K562 (cell line): Measurements from ENCODE around the gene VPS16. TPM values are rescaled to one million over a fixed set of nuclear protein-coding genes. Genes with fewer than 3 reads are reported as not detected.

Experiments
- BACH1 ChIP-seq: fragments of 200-800 bp; sonication (Bioruptor generic); IDR thresholded peaks from 2 replicates; pipeline ENCODE4 v1.6.1; 2016; ENCODE audit warnings: missing genetic modification characterization, missing compliant biosample characterization
- RBM22 ChIP-seq: fragments of 200-400 bp; formaldehyde crosslinking; IDR thresholded peaks from 2 replicates; pipeline ENCODE4 v1.6.1; 2018; ENCODE audit warnings: low read length, low read depth; ENCODE audit not compliant: poor library complexity, severe bottlenecking
- ZNF384 ChIP-seq: IDR thresholded peaks from 2 replicates; pipeline ENCODE4 v1.6.1; 2012; ENCODE audit warnings: low read depth, low read length, improper control_type of control experiment
- ZNF75A ChIP-seq: fragments of 450-650 bp; formaldehyde crosslinking; IDR thresholded peaks from 2 replicates; pipeline ENCODE4 v1.4.0; 2020; ENCODE audit warnings: mild to moderate bottlenecking
- polyA plus RNA-seq, 8 experiments: library from polyadenylated mRNA; depleted of rRNA in 4 of 8; stranded (reverse) in 5 of 8; unstranded in 3 of 8; fragments of >200 nt; fragmentation: Nextera tagmentation in 2 of 8; fragmentation: Illumina TruSeq in 1 of 8; extraction: Ambion mirVana in 2 of 8; extraction: Trizol in 1 of 8; gene quantifications; 2 replicates each; pipeline versions ENCODE4 v1.2.1 to v1.2.3, GENCODE V29; 2011 to 2014; ENCODE audit warnings: inconsistent platforms in 1 of 8, missing spikeins in 1 of 8
- total RNA-seq, 7 experiments: library from RNA; depleted of rRNA in 6 of 7; stranded (reverse); fragments of >200 nt in 6 of 7; fragmentation: Illumina TruSeq in 2 of 7; extraction: Trizol in 2 of 7; gene quantifications; 2 replicates each; pipeline versions ENCODE4 v1.2.1 to v1.2.3, GENCODE V29; 2011 to 2021; ENCODE audit warnings: low replicate concordance in 1 of 7
- TF ChIP-seq, protein P1 (sequence below): sonication (generic); formaldehyde crosslinking; IDR thresholded peaks from 2 replicates; pipeline ENCODE4 v1.8.0; 2022; ENCODE audit warnings: missing genetic modification reagents, mild to moderate bottlenecking, moderate library complexity, borderline replicate concordance
- TF ChIP-seq, protein P2 (sequence below): sonication (generic); formaldehyde crosslinking; IDR thresholded peaks from 2 replicates; pipeline ENCODE4 v1.8.1; 2023; ENCODE audit warnings: mild to moderate bottlenecking, missing genetic modification reagents
- TF ChIP-seq, protein P3 (sequence below), 2 experiments: IDR thresholded peaks in 1 of 2; conservative IDR thresholded peaks in 1 of 2; 2 replicates each; pipeline ENCODE4 v1.6.1; 2016; ENCODE audit warnings: low read depth in 2 of 2, mild to moderate bottlenecking in 1 of 2, missing compliant biosample characterization in 1 of 2, missing genetic modification characterization in 1 of 2, moderate library complexity in 1 of 2
- TF ChIP-seq, protein P4 (sequence below): fragments of 200-800 bp; sonication (Bioruptor generic); IDR thresholded peaks from 2 replicates; pipeline ENCODE4 v1.6.1; 2017; ENCODE audit warnings: missing genetic modification characterization, missing compliant biosample characterization
- TF ChIP-seq, protein P5 (sequence below): fragments of 250-450 bp; sonication (Bioruptor Pico); IDR thresholded peaks from 2 replicates; pipeline ENCODE4 v1.8.0; 2022; ENCODE audit warnings: inconsistent platforms, mild to moderate bottlenecking, moderate library complexity, borderline replicate concordance

Gene VPS16
- total and polyA plus RNA-seq, 9 of the 15 experiments (the other 6 are each of a cell fraction or from before 2014, with no cell fraction given), result 6.8 to 24.7 (median 14.0) TPM

DNA sequence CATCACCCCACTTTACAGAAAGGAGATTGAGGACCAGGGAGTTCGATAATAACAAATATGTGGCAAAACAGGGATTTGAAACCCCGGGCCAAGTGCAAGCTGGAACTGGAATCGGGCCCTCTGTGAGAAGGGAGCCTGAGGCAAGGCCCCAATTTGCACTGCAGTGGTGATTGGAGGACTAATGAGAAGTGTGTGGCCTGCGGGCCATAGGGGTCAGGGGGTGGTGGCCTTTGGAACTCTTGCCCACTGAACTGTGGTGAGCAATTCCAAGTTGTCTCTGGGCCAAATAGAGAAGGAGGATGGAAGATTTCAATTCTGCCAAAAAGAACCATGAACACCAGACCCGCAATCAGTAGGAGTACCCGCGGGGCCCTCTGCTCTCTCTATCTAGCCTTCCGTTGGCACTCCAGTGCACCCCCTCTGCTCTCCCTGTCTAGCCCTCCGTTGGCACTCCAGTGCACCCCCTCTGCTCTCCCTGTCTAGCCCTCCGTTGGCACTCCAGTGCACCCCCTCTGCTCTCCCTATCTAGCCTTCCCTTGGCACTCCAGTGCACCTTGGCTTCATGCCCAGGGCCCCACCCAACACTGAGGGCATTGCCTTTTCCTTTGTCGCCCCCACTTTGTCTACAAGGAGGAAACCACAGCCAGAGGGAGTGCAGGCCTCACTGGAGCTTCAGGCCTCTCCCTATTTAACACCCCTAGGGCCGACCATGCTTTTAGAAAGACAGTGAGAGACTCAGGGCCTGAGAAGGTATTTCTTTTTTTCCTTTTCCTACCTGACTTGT is 26.7 kb downstream of the VPS16 start (continued):
- TF ChIP-seq, protein P1, sequence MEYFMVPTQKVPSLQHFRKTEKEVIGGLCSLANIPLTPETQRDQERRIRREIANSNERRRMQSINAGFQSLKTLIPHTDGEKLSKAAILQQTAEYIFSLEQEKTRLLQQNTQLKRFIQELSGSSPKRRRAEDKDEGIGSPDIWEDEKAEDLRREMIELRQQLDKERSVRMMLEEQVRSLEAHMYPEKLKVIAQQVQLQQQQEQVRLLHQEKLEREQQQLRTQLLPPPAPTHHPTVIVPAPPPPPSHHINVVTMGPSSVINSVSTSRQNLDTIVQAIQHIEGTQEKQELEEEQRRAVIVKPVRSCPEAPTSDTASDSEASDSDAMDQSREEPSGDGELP (CRISPR knock-in tag), result no peak
- TF ChIP-seq, protein P2, sequence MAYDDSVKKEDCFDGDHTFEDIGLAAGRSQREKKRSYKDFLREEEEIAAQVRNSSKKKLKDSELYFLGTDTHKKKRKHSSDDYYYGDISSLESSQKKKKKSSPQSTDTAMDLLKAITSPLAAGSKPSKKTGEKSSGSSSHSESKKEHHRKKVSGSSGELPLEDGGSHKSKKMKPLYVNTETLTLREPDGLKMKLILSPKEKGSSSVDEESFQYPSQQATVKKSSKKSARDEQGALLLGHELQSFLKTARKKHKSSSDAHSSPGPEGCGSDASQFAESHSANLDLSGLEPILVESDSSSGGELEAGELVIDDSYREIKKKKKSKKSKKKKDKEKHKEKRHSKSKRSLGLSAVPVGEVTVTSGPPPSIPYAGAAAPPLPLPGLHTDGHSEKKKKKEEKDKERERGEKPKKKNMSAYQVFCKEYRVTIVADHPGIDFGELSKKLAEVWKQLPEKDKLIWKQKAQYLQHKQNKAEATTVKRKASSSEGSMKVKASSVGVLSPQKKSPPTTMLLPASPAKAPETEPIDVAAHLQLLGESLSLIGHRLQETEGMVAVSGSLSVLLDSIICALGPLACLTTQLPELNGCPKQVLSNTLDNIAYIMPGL (CRISPR knock-in tag), result no peak
- TF ChIP-seq, protein P3, sequence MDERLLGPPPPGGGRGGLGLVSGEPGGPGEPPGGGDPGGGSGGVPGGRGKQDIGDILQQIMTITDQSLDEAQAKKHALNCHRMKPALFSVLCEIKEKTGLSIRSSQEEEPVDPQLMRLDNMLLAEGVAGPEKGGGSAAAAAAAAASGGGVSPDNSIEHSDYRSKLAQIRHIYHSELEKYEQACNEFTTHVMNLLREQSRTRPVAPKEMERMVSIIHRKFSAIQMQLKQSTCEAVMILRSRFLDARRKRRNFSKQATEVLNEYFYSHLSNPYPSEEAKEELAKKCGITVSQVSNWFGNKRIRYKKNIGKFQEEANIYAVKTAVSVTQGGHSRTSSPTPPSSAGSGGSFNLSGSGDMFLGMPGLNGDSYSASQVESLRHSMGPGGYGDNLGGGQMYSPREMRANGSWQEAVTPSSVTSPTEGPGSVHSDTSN (CRISPR knock-in tag; IDR thresholded peaks at IDR 0.05; ENCODE audit: low read depth), result no peak
- TF ChIP-seq, protein P3 (tag; conservative IDR thresholded peaks at IDR 0.05; ENCODE audit: low read depth), result no peak
- TF ChIP-seq ZNF384 (no peak), RBM22 (no peak), ZNF75A (CRISPR knock-in tag) (no peak), BACH1 (tag) (no peak)
- TF ChIP-seq, protein P4, sequence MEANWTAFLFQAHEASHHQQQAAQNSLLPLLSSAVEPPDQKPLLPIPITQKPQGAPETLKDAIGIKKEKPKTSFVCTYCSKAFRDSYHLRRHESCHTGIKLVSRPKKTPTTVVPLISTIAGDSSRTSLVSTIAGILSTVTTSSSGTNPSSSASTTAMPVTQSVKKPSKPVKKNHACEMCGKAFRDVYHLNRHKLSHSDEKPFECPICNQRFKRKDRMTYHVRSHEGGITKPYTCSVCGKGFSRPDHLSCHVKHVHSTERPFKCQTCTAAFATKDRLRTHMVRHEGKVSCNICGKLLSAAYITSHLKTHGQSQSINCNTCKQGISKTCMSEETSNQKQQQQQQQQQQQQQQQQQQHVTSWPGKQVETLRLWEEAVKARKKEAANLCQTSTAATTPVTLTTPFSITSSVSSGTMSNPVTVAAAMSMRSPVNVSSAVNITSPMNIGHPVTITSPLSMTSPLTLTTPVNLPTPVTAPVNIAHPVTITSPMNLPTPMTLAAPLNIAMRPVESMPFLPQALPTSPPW (CRISPR knock-in tag), result no peak
- TF ChIP-seq, protein P5, sequence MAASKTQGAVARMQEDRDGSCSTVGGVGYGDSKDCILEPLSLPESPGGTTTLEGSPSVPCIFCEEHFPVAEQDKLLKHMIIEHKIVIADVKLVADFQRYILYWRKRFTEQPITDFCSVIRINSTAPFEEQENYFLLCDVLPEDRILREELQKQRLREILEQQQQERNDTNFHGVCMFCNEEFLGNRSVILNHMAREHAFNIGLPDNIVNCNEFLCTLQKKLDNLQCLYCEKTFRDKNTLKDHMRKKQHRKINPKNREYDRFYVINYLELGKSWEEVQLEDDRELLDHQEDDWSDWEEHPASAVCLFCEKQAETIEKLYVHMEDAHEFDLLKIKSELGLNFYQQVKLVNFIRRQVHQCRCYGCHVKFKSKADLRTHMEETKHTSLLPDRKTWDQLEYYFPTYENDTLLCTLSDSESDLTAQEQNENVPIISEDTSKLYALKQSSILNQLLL (CRISPR knock-in tag), result no peak
